Measurements from ENCODE around the gene REXO1.

The REXO1 gene

DNA sequence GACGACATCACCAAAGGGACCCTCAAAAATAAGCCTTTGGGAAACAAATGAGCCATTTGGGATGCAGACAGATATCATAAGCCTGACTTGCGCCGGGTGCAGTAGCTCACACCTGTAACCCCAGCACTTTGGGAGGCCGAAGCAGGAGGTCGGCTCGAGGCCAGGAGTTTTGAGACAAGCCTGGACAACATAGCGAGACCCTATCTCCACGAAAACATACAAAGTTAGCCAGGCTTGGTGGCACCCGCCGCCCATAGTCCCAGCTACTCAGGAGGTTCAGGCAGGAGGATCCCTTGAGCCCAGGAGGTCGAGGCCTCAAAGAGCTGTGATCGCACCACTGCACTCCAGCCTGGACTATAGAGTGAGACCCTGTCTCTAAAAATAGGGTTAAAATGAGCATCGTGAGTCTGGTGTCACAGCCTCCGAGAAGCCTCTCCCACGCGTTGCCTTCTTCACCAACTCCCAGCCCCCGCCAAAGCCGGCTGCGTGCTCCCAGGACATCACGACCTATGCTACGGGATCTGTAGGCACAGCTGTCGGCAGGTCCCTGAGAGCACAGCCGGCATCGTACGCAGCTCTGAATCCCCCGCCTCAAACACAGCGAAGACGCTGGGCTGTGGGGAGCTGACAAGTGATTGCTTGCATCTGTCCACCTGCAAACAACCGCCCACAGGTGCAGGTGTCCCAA, 1.6 kb downstream of the REXO1 start:
- Histone ChIP-seq H3K36me3 (replicated peaks; ENCODE audit: insufficient read depth, low read length) (no peaks in the 10 kb centered on the region), H3K4me1 (ENCODE audit: low read length) (peaks cover 18% of the 10 kb centered on the region), H3F3A (ENCODE audit: insufficient read depth, low read length) (peaks cover 10% of the 10 kb centered on the region), H3K9me2 (replicated peaks; ENCODE audit: insufficient read depth, low read length) (no peaks in the 10 kb centered on the region), H3K4me3 (ENCODE audit: low read length) (peak overlapping the region; percentile 90), H3K9me3 (replicated peaks; ENCODE audit: insufficient read depth, low read length) (no peaks in the 10 kb centered on the region), H4K20me1 (ENCODE audit: insufficient read depth, low read length) (peaks cover 37% of the 10 kb centered on the region), H3K27ac (ENCODE audit: low read length) (no peak overlapping the region), H3K9ac (ENCODE audit: low read length) (no peak overlapping the region; the same call in 1 of the 2 replicates), H3K27me3 (replicated peaks; ENCODE audit: insufficient read depth, low read length) (no peaks in the 10 kb centered on the region), H3K4me2 (ENCODE audit: low read depth, low read length) (peak overlapping the region; percentile 99), H3K79me2 (ENCODE audit: low read length) (peaks cover 71% of the 10 kb centered on the region), H2AFZ (ENCODE audit: low read length) (no peak overlapping the region)
- no peak for DNase-seq
- TF ChIP-seq, protein P1, sequence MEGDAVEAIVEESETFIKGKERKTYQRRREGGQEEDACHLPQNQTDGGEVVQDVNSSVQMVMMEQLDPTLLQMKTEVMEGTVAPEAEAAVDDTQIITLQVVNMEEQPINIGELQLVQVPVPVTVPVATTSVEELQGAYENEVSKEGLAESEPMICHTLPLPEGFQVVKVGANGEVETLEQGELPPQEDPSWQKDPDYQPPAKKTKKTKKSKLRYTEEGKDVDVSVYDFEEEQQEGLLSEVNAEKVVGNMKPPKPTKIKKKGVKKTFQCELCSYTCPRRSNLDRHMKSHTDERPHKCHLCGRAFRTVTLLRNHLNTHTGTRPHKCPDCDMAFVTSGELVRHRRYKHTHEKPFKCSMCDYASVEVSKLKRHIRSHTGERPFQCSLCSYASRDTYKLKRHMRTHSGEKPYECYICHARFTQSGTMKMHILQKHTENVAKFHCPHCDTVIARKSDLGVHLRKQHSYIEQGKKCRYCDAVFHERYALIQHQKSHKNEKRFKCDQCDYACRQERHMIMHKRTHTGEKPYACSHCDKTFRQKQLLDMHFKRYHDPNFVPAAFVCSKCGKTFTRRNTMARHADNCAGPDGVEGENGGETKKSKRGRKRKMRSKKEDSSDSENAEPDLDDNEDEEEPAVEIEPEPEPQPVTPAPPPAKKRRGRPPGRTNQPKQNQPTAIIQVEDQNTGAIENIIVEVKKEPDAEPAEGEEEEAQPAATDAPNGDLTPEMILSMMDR (IDR thresholded peaks at IDR 0.05; ENCODE audit: low read length): no peak
- TF ChIP-seq EZH2 (optimal IDR thresholded peaks at IDR 0.05; ENCODE audit: low read depth, low read length) (no peak), EZH2phosphoT487 (IDR thresholded peaks at IDR 0.05; ENCODE audit: low read length) (no peak)

DNA sequence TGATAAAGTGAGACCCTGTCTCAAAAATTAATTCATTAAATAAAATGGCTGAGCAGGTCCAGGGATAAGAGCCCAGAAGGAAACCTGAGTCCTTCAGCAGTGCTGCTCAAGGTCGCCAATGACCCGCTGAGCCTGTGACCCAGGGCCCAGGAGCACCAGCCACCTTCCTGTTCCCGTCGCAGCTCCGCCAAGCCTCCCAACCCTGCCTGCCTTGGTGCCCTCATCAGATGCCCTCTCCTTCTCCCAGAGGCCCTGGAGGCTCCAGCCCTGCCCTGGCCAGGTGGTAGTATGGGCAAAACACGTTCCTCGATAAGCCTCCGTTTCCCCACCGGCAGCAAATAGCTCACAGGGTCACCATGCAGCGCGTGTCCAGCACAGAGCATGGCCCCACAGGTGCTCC, 2.6 kb downstream of the REXO1 start:
- TF ChIP-seq EZH2 (optimal IDR thresholded peaks at IDR 0.05; ENCODE audit: low read depth, low read length) (no peak), EZH2phosphoT487 (IDR thresholded peaks at IDR 0.05; ENCODE audit: low read length) (no peak)
- TF ChIP-seq, protein P1 (IDR thresholded peaks at IDR 0.05; ENCODE audit: low read length): no peak
- Histone ChIP-seq H3K4me3 (ENCODE audit: low read length) (no peak overlapping the region), H3K9me3 (replicated peaks; ENCODE audit: insufficient read depth, low read length) (no peaks in the 10 kb centered on the region), H3K4me1 (ENCODE audit: low read length) (peaks cover 18% of the 10 kb centered on the region), H3F3A (ENCODE audit: insufficient read depth, low read length) (peaks cover 10% of the 10 kb centered on the region), H4K20me1 (ENCODE audit: insufficient read depth, low read length) (peaks cover 45% of the 10 kb centered on the region), H3K27ac (ENCODE audit: low read length) (no peak overlapping the region), H3K4me2 (ENCODE audit: low read depth, low read length) (no peak overlapping the region), H3K79me2 (ENCODE audit: low read length) (peaks cover 78% of the 10 kb centered on the region), H3K9ac (ENCODE audit: low read length) (no peak overlapping the region), H3K36me3 (replicated peaks; ENCODE audit: insufficient read depth, low read length) (no peaks in the 10 kb centered on the region), H2AFZ (ENCODE audit: low read length) (no peak overlapping the region), H3K27me3 (replicated peaks; ENCODE audit: insufficient read depth, low read length) (no peaks in the 10 kb centered on the region), H3K9me2 (replicated peaks; ENCODE audit: insufficient read depth, low read length) (no peaks in the 10 kb centered on the region)
- no peak for DNase-seq

DNA sequence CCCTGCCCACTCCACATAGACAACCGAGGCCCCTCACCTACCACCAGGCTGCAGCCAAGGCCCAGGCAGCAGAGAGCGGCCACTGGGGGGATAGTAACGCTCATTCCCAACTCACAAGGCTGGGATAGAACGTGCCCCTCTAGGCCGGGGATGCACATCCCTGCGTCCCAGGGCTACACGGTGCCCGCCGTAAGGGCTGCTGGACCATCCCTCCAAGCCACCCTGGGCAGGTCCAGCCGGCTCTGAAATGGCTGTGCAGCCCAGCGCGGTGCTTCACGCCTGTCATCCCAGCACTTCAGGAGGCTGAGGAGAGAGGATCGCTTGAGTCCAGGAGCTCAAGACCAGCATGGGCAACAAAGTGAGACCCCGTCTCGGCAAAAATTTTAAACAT, 3.2 kb downstream of the REXO1 start:
- no peak overlapping the region for H3K27ac ChIP-seq (ENCODE audit: low read length)
- H3K9me3 ChIP-seq (replicated peaks; ENCODE audit: insufficient read depth, low read length): no peaks in the 10 kb centered on the region
- peaks cover 83% of the 10 kb centered on the region for H3K79me2 ChIP-seq (ENCODE audit: low read length)
- no peak overlapping the region for H3K4me3 ChIP-seq (ENCODE audit: low read length)
- H3K9me2 ChIP-seq (replicated peaks; ENCODE audit: insufficient read depth, low read length): no peaks in the 10 kb centered on the region
- no peak overlapping the region for H2AFZ ChIP-seq (ENCODE audit: low read length)
- peaks cover 18% of the 10 kb centered on the region for H3K4me1 ChIP-seq (ENCODE audit: low read length)
- no peak for DNase-seq
- H4K20me1 ChIP-seq (ENCODE audit: insufficient read depth, low read length): peaks cover 47% of the 10 kb centered on the region
- H3K4me2 ChIP-seq (ENCODE audit: low read depth, low read length): no peak overlapping the region
- no peaks in the 10 kb centered on the region for H3K27me3 ChIP-seq (replicated peaks; ENCODE audit: insufficient read depth, low read length)
- no peak overlapping the region for H3K9ac ChIP-seq (ENCODE audit: low read length)
- no peaks in the 10 kb centered on the region for H3K36me3 ChIP-seq (replicated peaks; ENCODE audit: insufficient read depth, low read length)
- H3F3A ChIP-seq (ENCODE audit: insufficient read depth, low read length): peaks cover 10% of the 10 kb centered on the region
- TF ChIP-seq EZH2 (optimal IDR thresholded peaks at IDR 0.05; ENCODE audit: low read depth, low read length) (no peak), EZH2phosphoT487 (IDR thresholded peaks at IDR 0.05; ENCODE audit: low read length) (no peak)
- TF ChIP-seq, protein P1 (IDR thresholded peaks at IDR 0.05; ENCODE audit: low read length): no peak

Data from MM.1S (cell line).